HL-60 (cell line): ENCODE results near the gene ASF1B.

Source experiments
- DNase-seq, 2 experiments: peaks; one replicate each; pipeline ENCODE4 v3.0.0-alpha.2; 2010 to 2020; ENCODE audit warnings: low read depth in 1 of 2, low spot score in 1 of 2
- H3K27ac ChIP-seq: fragments of 250-450 bp; sonication (Bioruptor Pico); replicated peaks from 2 replicates; pipeline ENCODE4 v1.5.1; 2020; ENCODE audit warnings: mild to moderate bottlenecking, moderate library complexity
- H3K27me3 ChIP-seq: fragments of 250-450 bp; sonication (Bioruptor Pico); 2 replicates; pipeline ENCODE4 v1.5.1; 2021; ENCODE audit warnings: mild to moderate bottlenecking, moderate library complexity; ENCODE audit not compliant: insufficient read depth, poor library complexity, severe bottlenecking
- H3K4me3 ChIP-seq: replicated peaks from 2 replicates; pipeline ENCODE4 v1.5.1; 2011; ENCODE audit warnings: mild to moderate bottlenecking, control low read depth, low read length; ENCODE audit not compliant: insufficient read depth
- GABPA ChIP-seq: IDR thresholded peaks from 2 replicates; pipeline ENCODE4 v1.6.1; 2012; ENCODE audit warnings: low read depth
- POLR2AphosphoS5 ChIP-seq: IDR thresholded peaks from 2 replicates; pipeline ENCODE4 v1.6.1; 2012; ENCODE audit warnings: low read depth
- SPI1 ChIP-seq: IDR thresholded peaks from 2 replicates; pipeline ENCODE4 v1.6.1; 2012; ENCODE audit warnings: low read depth, mild to moderate bottlenecking, borderline replicate concordance
- TF ChIP-seq, protein P1 (sequence below): IDR thresholded peaks from one replicate; pipeline ENCODE4 v1.5.1; 2011; ENCODE audit warnings: low read length, control low read depth, inconsistent platforms; ENCODE audit not compliant: insufficient read depth
- TF ChIP-seq, protein P2 (sequence below): IDR thresholded peaks from 2 replicates; pipeline ENCODE4 v1.6.1; 2012; ENCODE audit warnings: low read depth; ENCODE audit not compliant: insufficient replicate concordance

Gene ASF1B

DNA sequence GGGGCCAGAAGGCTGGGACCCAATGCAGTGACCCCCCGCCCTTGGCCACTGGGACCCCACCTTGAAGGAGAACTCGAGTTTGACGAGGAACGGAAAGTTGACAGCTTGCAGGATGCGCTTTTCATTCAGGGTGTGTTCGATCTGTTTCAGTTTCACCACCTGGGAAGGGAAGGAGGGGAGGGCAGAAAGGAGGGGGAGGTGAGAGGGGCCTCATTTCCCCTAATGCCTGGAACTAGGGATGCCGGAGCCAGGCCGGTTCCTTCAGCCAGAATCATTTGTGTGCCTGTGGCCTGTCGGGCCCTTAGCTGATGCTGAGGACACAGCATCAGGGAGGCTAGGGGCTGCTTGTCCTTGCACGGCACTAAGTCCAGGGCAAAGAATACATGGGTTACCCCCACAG, 33.6 kb downstream of the ASF1B start:
- no peak for TF ChIP-seq SPI1
- no peak for TF ChIP-seq POLR2AphosphoS5
- TF ChIP-seq, protein P1, sequence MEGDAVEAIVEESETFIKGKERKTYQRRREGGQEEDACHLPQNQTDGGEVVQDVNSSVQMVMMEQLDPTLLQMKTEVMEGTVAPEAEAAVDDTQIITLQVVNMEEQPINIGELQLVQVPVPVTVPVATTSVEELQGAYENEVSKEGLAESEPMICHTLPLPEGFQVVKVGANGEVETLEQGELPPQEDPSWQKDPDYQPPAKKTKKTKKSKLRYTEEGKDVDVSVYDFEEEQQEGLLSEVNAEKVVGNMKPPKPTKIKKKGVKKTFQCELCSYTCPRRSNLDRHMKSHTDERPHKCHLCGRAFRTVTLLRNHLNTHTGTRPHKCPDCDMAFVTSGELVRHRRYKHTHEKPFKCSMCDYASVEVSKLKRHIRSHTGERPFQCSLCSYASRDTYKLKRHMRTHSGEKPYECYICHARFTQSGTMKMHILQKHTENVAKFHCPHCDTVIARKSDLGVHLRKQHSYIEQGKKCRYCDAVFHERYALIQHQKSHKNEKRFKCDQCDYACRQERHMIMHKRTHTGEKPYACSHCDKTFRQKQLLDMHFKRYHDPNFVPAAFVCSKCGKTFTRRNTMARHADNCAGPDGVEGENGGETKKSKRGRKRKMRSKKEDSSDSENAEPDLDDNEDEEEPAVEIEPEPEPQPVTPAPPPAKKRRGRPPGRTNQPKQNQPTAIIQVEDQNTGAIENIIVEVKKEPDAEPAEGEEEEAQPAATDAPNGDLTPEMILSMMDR: no peak
- no peak overlapping the region for H3K27ac ChIP-seq
- no peak for DNase-seq
- H3K4me3 ChIP-seq: no peak overlapping the region
- H3K27me3 ChIP-seq: no peaks in the 10 kb centered on the region

DNA sequence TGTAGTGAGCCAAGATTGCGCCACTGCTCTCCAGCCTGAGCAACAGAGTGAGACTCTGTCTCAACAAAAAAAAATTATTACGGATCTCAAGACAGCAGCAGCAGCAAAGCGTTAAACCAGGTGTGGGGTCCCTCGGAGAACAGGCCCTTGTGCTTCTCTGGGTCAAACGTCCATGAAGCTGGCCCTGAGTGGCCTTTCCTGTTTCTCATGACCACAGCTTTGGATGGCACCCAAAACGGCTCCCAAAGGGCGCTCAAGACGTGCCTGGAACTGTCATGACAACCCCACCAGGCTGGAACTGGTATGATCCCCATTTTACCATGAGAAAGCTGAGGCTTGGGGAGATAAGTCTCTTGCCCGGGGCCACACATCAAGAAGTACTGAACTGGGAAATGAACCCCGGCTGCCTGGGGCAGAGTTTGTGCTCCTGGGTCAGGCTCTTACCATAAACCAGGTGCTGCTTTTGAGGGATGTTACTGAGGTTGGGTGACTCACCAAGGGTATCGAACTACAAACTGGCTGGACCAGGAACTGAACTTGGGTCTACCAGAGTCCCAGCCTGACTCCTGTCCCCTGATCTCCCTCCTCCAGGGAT, 34.2 kb downstream of the ASF1B start:
- Histone ChIP-seq H3K4me3 (no peak overlapping the region), H3K27me3 (no peaks in the 10 kb centered on the region), H3K27ac (no peak overlapping the region)
- DNase-seq: no peak
- TF ChIP-seq SPI1: no peak
- TF ChIP-seq, protein P2, sequence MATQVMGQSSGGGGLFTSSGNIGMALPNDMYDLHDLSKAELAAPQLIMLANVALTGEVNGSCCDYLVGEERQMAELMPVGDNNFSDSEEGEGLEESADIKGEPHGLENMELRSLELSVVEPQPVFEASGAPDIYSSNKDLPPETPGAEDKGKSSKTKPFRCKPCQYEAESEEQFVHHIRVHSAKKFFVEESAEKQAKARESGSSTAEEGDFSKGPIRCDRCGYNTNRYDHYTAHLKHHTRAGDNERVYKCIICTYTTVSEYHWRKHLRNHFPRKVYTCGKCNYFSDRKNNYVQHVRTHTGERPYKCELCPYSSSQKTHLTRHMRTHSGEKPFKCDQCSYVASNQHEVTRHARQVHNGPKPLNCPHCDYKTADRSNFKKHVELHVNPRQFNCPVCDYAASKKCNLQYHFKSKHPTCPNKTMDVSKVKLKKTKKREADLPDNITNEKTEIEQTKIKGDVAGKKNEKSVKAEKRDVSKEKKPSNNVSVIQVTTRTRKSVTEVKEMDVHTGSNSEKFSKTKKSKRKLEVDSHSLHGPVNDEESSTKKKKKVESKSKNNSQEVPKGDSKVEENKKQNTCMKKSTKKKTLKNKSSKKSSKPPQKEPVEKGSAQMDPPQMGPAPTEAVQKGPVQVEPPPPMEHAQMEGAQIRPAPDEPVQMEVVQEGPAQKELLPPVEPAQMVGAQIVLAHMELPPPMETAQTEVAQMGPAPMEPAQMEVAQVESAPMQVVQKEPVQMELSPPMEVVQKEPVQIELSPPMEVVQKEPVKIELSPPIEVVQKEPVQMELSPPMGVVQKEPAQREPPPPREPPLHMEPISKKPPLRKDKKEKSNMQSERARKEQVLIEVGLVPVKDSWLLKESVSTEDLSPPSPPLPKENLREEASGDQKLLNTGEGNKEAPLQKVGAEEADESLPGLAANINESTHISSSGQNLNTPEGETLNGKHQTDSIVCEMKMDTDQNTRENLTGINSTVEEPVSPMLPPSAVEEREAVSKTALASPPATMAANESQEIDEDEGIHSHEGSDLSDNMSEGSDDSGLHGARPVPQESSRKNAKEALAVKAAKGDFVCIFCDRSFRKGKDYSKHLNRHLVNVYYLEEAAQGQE: no peak
- no peak for TF ChIP-seq POLR2AphosphoS5
- TF ChIP-seq, protein P1: no peak
- TF ChIP-seq GABPA: no peak

DNA sequence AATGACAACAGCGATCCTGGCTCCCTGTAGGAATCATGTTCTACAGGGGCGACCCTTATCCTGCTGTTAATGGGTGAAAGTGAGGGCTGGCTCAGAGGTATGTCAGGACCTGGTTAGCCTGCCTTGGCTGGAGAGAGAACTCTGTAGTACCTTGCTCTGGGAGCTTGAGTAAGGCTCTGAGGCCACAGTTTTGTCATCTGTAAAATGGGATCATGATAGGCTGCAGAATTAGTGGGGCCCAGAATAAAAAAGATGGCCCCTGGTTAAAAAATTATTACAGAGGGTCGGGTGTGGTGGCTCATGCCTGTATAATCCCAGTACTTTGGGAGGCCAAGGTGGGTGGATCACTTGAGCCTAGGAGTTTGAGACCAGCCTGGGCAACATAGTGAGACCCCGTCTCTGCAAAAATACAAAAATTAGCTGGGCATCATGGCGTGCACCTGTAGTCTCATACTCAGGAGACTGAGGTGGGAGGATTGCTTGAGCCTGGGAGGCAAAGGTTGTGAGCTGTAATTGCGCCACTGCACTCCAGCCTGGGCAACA, 35.3 kb downstream of the ASF1B start:
- no peak for DNase-seq
- Histone ChIP-seq H3K27ac (no peak overlapping the region), H3K4me3 (no peak overlapping the region), H3K27me3 (no peaks in the 10 kb centered on the region)
- TF ChIP-seq, protein P1: no peak

DNA sequence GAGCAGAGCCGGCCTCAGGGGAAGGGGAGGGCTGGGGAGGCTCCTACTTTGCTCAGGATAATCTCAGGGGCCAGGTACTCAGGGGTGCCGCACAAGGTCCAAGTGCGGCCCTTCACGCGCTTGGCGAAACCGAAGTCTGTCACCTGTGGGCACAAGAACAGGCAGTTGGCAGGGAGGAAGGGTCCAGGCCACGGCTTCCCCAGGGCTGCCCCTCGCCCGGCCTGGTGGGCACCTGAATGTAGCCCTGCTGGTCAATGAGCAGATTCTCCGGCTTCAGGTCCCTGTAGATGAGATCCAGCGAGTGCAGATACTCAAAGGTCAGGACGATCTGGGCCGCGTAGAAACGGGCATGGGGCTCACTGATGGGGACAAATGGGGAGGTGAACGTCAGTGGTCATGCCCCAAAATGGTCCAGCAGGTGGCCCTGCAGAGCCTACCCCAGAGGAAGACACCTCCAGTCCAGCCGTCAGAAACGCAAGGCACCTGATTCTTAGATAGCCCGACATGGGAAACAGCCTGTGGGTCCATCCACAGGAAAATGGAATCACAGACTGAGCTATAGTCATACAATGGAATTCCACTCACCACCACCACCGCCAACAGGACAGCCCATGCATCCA, 38.7 kb downstream of the ASF1B start:
- Histone ChIP-seq H3K27ac (no peak overlapping the region), H3K27me3 (no peaks in the 10 kb centered on the region), H3K4me3 (no peak overlapping the region)
- TF ChIP-seq GABPA: no peak
- no peak for TF ChIP-seq SPI1
- TF ChIP-seq, protein P2: no peak
- TF ChIP-seq, protein P1: no peak
- TF ChIP-seq POLR2AphosphoS5: no peak
- DNase-seq: no peak
